ENCODE results near the gene NOX5.
"Not testable (repeated sequence)": the region's sequence is repeated elsewhere in the genome, so short reads cannot be mapped to it uniquely, and the experiment has no call there.

NOX5 gene

GRCh38 chr15:69014454-69014853 is at the start of gene NOX5:
Gene NOX5, plus strand, starts transcription at chr15:69014695. Its CDS starts 41 bp downstream, at chr15:69014736.
- no peak for DNase-seq

GRCh38 chr15:68966996-68967395 is 47.5 kb upstream of the NOX5 start:
- DNase-seq: no peak

- no peak for DNase-seq
Observed at GRCh38 chr15:68967948-68968347, 46.5 kb upstream of the NOX5 start.

GRCh38 chr15:68969298-68969697 is 45.2 kb upstream of the NOX5 start:
- no peak for DNase-seq

GRCh38 chr15:68972201-68973065 is 42.1 kb upstream of the NOX5 start:
- DNase-seq: no peak

GRCh38 chr15:68975651-68976160 is 38.8 kb upstream of the NOX5 start:
- not testable (repeated sequence) for DNase-seq

- not testable (repeated sequence) for DNase-seq
Observed at GRCh38 chr15:68977426-68977825, 37.1 kb upstream of the NOX5 start.

- DNase-seq: no peak
Observed at GRCh38 chr15:68979006-68979405, 35.5 kb upstream of the NOX5 start.

GRCh38 chr15:68979816-68980215 is 34.7 kb upstream of the NOX5 start:
- no peak for DNase-seq

GRCh38 chr15:68980786-68981185 is 33.7 kb upstream of the NOX5 start:
- no peak for DNase-seq

GRCh38 chr15:68981941-68982340 is 32.6 kb upstream of the NOX5 start:
- DNase-seq: no peak

- DNase-seq: no peak
Observed at GRCh38 chr15:68982976-68983563, 31.4 kb upstream of the NOX5 start.

GRCh38 chr15:68983961-68984481 is 30.5 kb upstream of the NOX5 start:
- no peak for DNase-seq

GRCh38 chr15:68984586-68984985 is 29.9 kb upstream of the NOX5 start:
- no peak for DNase-seq

- DNase-seq: no peak
Observed at GRCh38 chr15:68985361-68985891, 29.1 kb upstream of the NOX5 start.

GRCh38 chr15:68986322-68986721 is 28.2 kb upstream of the NOX5 start:
- no peak for DNase-seq

GRCh38 chr15:68987120-68987519 is 27.4 kb upstream of the NOX5 start:
- DNase-seq: no peak

- no peak for DNase-seq
Observed at GRCh38 chr15:68987676-68988075, 26.8 kb upstream of the NOX5 start.

GRCh38 chr15:68989541-68990230 is 24.8 kb upstream of the NOX5 start:
- no peak for DNase-seq

GRCh38 chr15:68990231-68990991 is 24.1 kb upstream of the NOX5 start:
- DNase-seq: no peak

GRCh38 chr15:68990992-68991500 is 23.4 kb upstream of the NOX5 start:
- no peak for DNase-seq

GRCh38 chr15:68991723-68992122 is 22.8 kb upstream of the NOX5 start:
- DNase-seq: no peak

All from activated naive CD4-positive, alpha-beta T cell (primary cell).